HG03571 (cell line): Measurements from ENCODE around the gene IAH1.

Experiments used
- ATAC-seq: cut with Tn5 transposase; IDR thresholded peaks from one replicate; pipeline ENCODE4 v1.9.1; 2021; ENCODE audit not compliant: unreplicated experiment

Gene IAH1

GRCh38 chr2:9527995-9528787, 53.8 kb downstream of the IAH1 start:
- ATAC-seq, result no peak

- ATAC-seq, result no peak
Observed at GRCh38 chr2:9532421-9532820, 58.1 kb downstream of the IAH1 start.

GRCh38 chr2:9533663-9534062, 59.3 kb downstream of the IAH1 start:
- no peak for ATAC-seq

- ATAC-seq, result peak; percentile 45
Observed at GRCh38 chr2:9535177-9535576, 60.8 kb downstream of the IAH1 start.

GRCh38 chr2:9536504-9536903, 62.2 kb downstream of the IAH1 start:
- no peak for ATAC-seq

GRCh38 chr2:9538000-9538507, 63.7 kb downstream of the IAH1 start:
- no peak for ATAC-seq
